HG02870 (cell line): ENCODE measurements around the gene PDHB.

Experiments used
- ATAC-seq: cut with Tn5 transposase; IDR thresholded peaks from one replicate; pipeline ENCODE4 v1.9.1; 2021; ENCODE audit warnings: mild to moderate bottlenecking, moderate library complexity; ENCODE audit not compliant: unreplicated experiment

The PDHB gene

GRCh38 chr3:58404396-58404795 lies 29.2 kb downstream of the PDHB start:
- no peak for ATAC-seq

GRCh38 chr3:58403513-58404109 lies 30.0 kb downstream of the PDHB start:
- no peak for ATAC-seq

GRCh38 chr3:58398669-58399333 lies 34.8 kb downstream of the PDHB start:
- ATAC-seq: no peak

GRCh38 chr3:58394339-58394738 lies 39.3 kb downstream of the PDHB start:
- ATAC-seq: no peak

GRCh38 chr3:58392181-58392580 lies 41.5 kb downstream of the PDHB start:
- ATAC-seq: no peak

GRCh38 chr3:58391156-58391865 lies 42.3 kb downstream of the PDHB start:
- ATAC-seq: no peak

GRCh38 chr3:58388550-58389091 lies 45.0 kb downstream of the PDHB start:
- ATAC-seq: no peak

GRCh38 chr3:58387650-58388546 lies 45.7 kb downstream of the PDHB start:
- no peak for ATAC-seq

- no peak for ATAC-seq
Observed at GRCh38 chr3:58386626-58387365, 46.8 kb downstream of the PDHB start.

- no peak for ATAC-seq
Observed at GRCh38 chr3:58384381-58385090, 49.1 kb downstream of the PDHB start.

GRCh38 chr3:58383904-58384303 lies 49.7 kb downstream of the PDHB start:
- no peak for ATAC-seq

- ATAC-seq: no peak
Observed at GRCh38 chr3:58383476-58383875, 50.2 kb downstream of the PDHB start.

GRCh38 chr3:58379351-58380073 lies 54.1 kb downstream of the PDHB start:
- no peak for ATAC-seq

- ATAC-seq: no peak
Observed at GRCh38 chr3:58377750-58378149, 55.9 kb downstream of the PDHB start.
